Muscle layer of colon (tissue), 2 donors: Measurements from ENCODE around the gene C4orf46.
"Not testable (repeated sequence)": the region's sequence is repeated elsewhere in the genome, so short reads cannot be mapped to it uniquely, and the experiment has no call there.

ENCODE experiments used
- H3K27ac ChIP-seq: one replicate; pipeline ENCODE4 v1.7.0; 2013; ENCODE audit warnings: low read depth, mild to moderate bottlenecking, low read length, moderate library complexity
- H3K27me3 ChIP-seq, 2 donors: one replicate each; pipeline ENCODE4 v1.7.0; 2013; ENCODE audit warnings: low read length in 2 of 2, mild to moderate bottlenecking in 2 of 2; ENCODE audit not compliant: insufficient read depth in 2 of 2, control insufficient read depth in 1 of 2
- H3K36me3 ChIP-seq: one replicate; pipeline ENCODE4 v1.7.0; 2013; ENCODE audit warnings: mild to moderate bottlenecking, low read length; ENCODE audit not compliant: insufficient read depth
- H3K4me1 ChIP-seq: one replicate; pipeline ENCODE4 v1.7.0; 2013; ENCODE audit warnings: mild to moderate bottlenecking, low read length; ENCODE audit not compliant: insufficient read depth
- H3K4me3 ChIP-seq, 2 donors: one replicate each; pipeline ENCODE4 v1.7.0; 2013; ENCODE audit warnings: low read length in 2 of 2, low read depth in 1 of 2, mild to moderate bottlenecking in 1 of 2, moderate library complexity in 1 of 2
- H3K9ac ChIP-seq: one replicate; pipeline ENCODE4 v1.7.0; 2013; ENCODE audit warnings: low read length
- H3K9me3 ChIP-seq: one replicate; pipeline ENCODE4 v1.7.0; 2013; ENCODE audit warnings: mild to moderate bottlenecking, low read length
- donor health status: abdominal sarcoma.
- donor health status: Adenocarcinoma of cecum.

C4orf46 gene

DNA sequence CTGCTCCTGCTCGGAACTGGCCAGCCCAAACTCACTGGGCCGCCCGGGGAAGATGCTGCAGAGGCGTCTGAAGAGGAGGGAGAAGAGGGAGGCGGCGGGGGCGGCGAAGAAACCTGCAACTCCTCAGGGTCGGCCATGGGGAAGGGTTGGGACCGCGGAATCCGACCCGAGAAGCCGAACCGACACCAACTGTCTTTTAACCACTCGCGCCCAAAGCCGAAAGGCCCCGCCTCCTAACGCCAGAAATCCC, at the start of gene C4orf46:
C4orf46 (minus strand) TSS at position 223 of the 250 bp plus-strand sequence; CDS start at position 137, 86 bp downstream.
- Histone ChIP-seq H3K27me3 (no peaks in the 10 kb centered on the region), H3K4me3 (peak within 1 kb of the TSS; percentile 61 to 68)

DNA sequence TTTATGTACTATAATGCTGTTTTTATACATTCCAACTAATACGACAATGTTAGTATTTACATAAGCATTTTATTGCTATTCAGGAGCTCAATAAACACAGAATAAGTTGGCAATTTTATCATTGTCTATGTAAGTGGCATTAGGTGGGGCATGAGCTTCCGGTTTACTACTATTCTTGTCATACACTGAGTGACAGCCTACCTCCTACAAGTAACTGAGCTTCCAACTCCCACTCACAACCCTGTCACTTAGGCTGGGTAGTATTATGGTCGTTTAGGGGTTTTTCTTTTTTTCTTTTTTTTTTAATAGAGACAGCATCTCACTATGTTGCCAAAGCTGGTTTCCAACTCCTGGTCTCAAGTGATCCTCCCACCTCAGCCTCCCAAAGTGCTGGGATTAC, 44.1 kb upstream of the C4orf46 start:
- Histone ChIP-seq H3K27ac (no peak overlapping the region), H3K4me1 (no peaks in the 10 kb centered on the region), H3K27me3 (no peaks in the 10 kb centered on the region), H3K36me3 (peaks cover 63% of the 10 kb centered on the region), H3K9me3 (no peaks in the 10 kb centered on the region), H3K4me3 (no peak overlapping the region), H3K9ac (no peak overlapping the region)

More for the DNA sequence above, at the start of gene C4orf46:
- peaks cover 17% of the 10 kb centered on the region for H3K4me1 ChIP-seq
- no peaks in the 10 kb centered on the region for H3K36me3 ChIP-seq
- H3K9me3 ChIP-seq: no peaks in the 10 kb centered on the region
- peak within 1 kb of the TSS; percentile 74 for H3K9ac ChIP-seq
- peak within 1 kb of the TSS; percentile 75 for H3K27ac ChIP-seq

DNA sequence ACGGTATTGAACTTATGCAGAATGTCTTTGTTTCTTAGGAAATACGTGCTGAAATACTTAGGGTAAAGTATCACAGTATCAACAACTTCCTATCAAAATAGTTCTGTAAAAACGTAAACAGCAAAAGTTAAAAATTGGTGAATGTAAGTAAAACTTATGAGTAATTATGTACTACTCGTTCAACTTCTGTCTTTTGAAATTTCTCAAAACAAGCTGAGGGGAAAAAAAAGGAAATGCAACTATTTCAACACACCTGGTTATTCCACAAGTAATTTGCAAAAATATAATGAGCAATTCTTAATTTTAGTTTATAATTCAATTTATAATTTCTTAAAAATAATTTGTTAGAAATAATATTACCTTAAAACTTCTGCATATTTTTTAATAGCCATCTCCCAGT, 43.2 kb upstream of the C4orf46 start:
- H3K9ac ChIP-seq: no peak overlapping the region
- H3K27ac ChIP-seq: no peak overlapping the region
- H3K36me3 ChIP-seq: peaks cover 63% of the 10 kb centered on the region

DNA sequence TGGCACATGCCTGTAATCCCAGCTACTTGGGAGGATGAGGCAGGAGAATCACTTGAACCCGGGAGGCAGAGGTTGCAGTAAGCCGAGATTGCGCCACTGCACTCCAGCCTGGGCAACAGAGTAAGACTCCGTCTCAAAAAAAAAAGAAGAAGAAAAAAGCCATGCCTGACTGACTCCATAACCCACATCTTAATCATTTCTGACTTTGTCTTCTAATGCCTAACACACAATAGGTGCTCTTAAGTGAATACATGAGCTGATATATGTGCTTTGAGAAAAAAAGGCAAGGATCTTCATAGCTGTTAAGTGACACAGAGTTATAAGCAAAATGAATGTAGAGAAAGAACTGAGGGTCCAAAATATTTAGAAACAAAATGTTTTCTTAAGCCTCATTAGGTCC, 40.9 kb upstream of the C4orf46 start:
- H3K4me1 ChIP-seq, H3K9me3 ChIP-seq, H3K4me3 ChIP-seq, H3K27ac ChIP-seq, H3K27me3 ChIP-seq, H3K9ac ChIP-seq: not testable (repeated sequence)
- peaks cover 51% of the 10 kb centered on the region for H3K36me3 ChIP-seq

More for the DNA sequence above, 43.2 kb upstream of the C4orf46 start:
- no peaks in the 10 kb centered on the region for H3K27me3 ChIP-seq
- H3K4me3 ChIP-seq: no peak overlapping the region
- no peaks in the 10 kb centered on the region for H3K9me3 ChIP-seq
- H3K4me1 ChIP-seq: no peaks in the 10 kb centered on the region

DNA sequence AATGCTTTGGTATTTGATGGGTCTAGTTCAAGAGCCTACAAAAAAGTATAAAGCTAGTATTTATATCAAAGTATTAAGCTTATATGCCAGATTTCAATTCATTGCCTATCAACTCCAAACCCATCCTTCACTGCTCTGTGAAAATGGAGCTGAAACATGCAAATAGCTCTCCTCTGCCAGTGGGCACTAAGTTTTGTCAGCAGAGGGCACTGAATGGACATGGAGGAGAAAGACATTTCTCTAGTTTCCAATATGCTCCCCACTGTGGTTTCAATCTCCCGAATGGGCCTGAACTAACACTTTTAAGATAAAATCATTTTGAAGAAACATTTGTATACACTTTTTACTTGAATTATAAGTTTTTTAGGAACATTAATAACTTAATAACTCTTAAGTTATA, 39.1 kb upstream of the C4orf46 start:
- Histone ChIP-seq H3K27ac (no peak overlapping the region), H3K9ac (no peak overlapping the region), H3K27me3 (no peaks in the 10 kb centered on the region), H3K4me1 (no peaks in the 10 kb centered on the region), H3K9me3 (no peaks in the 10 kb centered on the region), H3K4me3 (no peak overlapping the region), H3K36me3 (peaks cover 54% of the 10 kb centered on the region)

DNA sequence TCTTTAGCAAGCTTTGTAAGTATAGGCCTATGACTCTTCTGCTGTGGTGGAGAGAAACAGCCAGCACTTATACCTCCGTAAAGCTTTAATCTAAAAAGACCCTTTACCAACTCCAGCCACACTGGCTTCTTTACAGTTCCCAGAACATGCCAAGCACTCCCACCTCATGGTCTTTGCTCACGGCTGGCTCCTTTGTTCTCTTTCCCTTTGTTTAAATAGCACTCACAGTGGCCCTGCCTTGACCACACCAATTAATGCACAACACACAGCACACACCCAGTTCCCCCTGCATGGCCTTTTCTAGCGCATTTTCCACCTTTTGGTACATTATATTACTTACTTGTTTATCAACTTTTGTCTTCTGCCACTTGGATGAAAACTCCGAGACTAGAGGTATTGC, 32.6 kb upstream of the C4orf46 start:
- Histone ChIP-seq H3K4me3 (no peak overlapping the region), H3K27me3 (no peaks in the 10 kb centered on the region), H3K36me3 (peaks cover 29% of the 10 kb centered on the region), H3K9me3 (no peaks in the 10 kb centered on the region), H3K9ac (no peak overlapping the region), H3K27ac (no peak overlapping the region), H3K4me1 (no peaks in the 10 kb centered on the region)

DNA sequence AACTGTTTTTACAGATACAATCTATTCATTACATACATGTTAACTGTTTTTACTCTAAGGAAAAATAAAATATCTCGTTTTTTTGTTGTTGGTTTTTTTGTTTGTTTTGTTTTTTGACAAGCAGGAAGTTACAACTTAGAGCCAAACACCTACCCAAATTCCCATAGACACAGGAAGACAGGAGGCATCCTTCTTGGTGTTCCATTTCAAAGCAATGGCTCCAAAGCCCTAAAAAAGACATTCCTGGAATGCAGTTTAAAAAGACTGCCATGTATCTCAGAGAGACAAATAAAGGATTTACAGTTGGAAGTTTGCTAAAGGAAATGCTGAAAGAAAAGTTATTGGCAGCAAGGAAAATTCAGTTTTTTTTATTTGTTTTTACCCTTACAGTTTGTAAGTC, 17.1 kb upstream of the C4orf46 start:
- peaks cover 23% of the 10 kb centered on the region for H3K36me3 ChIP-seq

DNA sequence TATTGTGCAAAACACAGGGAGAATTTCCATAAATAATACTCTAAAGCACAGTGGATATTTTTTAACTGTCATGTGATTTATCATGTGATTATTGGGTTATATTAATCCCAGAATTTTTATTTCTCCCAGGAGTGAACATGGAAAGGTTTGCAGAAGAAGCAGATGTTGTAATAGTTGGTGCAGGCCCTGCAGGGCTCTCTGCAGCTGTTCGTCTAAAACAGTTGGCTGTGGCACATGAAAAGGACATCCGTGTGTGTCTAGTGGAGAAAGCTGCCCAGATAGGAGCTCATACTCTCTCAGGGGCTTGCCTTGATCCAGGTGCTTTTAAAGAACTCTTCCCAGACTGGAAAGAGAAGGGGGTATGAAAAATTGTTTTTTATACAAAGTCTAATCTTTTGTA, 10.4 kb upstream of the C4orf46 start:
- Histone ChIP-seq H3K9ac (no peak overlapping the region), H3K36me3 (peaks cover 18% of the 10 kb centered on the region), H3K4me3 (no peak overlapping the region), H3K9me3 (no peaks in the 10 kb centered on the region), H3K27ac (no peak overlapping the region), H3K4me1 (no peaks in the 10 kb centered on the region), H3K27me3 (no peaks in the 10 kb centered on the region)

More for the DNA sequence above, 17.1 kb upstream of the C4orf46 start:
- Histone ChIP-seq H3K9ac (no peak overlapping the region), H3K4me3 (no peak overlapping the region), H3K9me3 (no peaks in the 10 kb centered on the region), H3K27ac (no peak overlapping the region), H3K27me3 (no peaks in the 10 kb centered on the region), H3K4me1 (no peaks in the 10 kb centered on the region)

DNA sequence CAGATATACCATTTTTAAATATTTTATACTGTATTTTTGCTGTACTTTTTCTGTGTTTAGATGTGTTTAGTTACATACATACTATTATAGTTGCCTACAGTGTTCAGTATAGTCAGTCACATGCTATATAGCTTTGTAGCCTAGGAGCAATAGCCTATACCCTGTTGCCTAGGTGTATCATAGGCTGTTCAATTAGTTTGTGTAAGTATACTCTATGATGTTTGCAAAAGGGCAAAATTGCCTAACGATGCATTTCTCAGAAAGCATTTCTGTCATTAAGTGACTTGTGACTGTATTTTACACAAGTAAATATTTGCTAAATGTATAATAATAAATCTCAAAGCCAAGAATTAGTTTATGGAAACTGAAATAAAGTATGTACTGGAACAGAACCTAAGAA, 9.9 kb upstream of the C4orf46 start:
- H3K27me3 ChIP-seq: no peaks in the 10 kb centered on the region
- H3K9ac ChIP-seq: no peak overlapping the region
- H3K9me3 ChIP-seq: no peaks in the 10 kb centered on the region
- H3K36me3 ChIP-seq: peaks cover 14% of the 10 kb centered on the region
- H3K4me3 ChIP-seq: no peak overlapping the region
- no peak overlapping the region for H3K27ac ChIP-seq
- H3K4me1 ChIP-seq: no peaks in the 10 kb centered on the region

DNA sequence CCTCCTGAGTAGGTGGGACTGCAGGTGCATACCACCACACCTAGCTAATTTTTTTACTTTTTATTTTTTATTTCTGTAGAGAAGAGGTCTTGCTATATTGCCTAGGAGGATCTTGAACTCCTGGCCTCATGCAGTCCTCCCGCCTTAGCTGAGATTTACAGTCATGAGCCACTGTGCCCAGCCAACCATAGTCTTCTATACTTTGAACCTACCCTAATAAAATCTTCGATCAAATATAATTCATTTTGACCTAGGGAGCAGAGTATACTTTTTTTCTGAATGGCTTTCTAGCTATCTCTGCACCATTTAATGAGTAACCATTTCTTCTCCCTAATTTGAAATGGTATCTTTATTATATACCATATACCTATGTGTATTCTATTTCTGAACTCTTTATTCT, 7.1 kb upstream of the C4orf46 start:
- Histone ChIP-seq H3K27ac (no peak overlapping the region), H3K4me1 (peaks cover under 1% of the 10 kb centered on the region), H3K9ac (no peak overlapping the region), H3K27me3 (no peaks in the 10 kb centered on the region), H3K9me3 (no peaks in the 10 kb centered on the region), H3K4me3 (no peak overlapping the region), H3K36me3 (no peaks in the 10 kb centered on the region)

DNA sequence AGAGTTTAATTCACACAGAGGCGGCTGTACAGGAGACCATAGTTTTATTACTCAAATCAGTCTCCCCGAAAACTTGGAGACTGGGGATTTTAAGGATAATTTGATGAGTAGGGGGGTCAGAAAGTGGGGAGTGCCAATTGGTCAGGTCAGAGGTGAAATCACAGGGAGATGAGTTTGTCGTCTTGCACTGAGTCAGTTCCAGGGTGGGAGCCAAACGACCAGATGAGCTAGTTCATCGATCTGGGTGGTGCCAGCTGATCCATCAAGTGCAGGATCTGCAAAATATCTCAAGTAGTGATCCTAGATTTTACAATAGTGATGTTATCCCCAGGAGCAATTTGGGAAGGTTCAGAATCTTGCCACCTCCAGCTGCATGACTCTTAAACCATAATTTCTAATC, 4.4 kb upstream of the C4orf46 start:
- peaks cover 7% of the 10 kb centered on the region for H3K4me1 ChIP-seq
- H3K9me3 ChIP-seq: no peaks in the 10 kb centered on the region
- no peak overlapping the region for H3K9ac ChIP-seq
- no peaks in the 10 kb centered on the region for H3K27me3 ChIP-seq
- no peaks in the 10 kb centered on the region for H3K36me3 ChIP-seq
- H3K27ac ChIP-seq: no peak overlapping the region
- no peak overlapping the region for H3K4me3 ChIP-seq

DNA sequence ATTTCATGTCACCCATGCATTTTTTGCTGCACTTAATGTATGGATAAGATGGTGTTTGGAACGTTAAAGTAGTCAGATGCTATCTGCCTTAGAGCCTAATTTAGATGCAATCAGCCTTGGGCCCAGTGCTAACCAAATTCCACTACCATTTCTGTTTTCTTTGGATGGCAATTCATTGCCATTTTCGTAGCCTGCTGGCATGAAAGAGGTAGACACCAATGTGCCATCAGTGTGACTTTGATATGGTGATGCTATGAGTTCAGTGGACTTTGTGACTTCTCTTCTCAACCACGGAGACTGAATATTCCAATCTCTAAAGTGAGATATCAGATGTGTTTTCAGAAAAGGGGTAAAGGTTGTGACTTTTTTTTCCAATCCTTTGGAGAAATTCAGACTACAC, 1.9 kb upstream of the C4orf46 start:
- Histone ChIP-seq H3K36me3 (no peaks in the 10 kb centered on the region), H3K4me1 (peaks cover 17% of the 10 kb centered on the region), H3K27me3 (no peaks in the 10 kb centered on the region), H3K27ac (no peak overlapping the region), H3K9me3 (no peaks in the 10 kb centered on the region), H3K4me3 (no peak overlapping the region), H3K9ac (no peak overlapping the region)
